IMR-90 (cell line): ENCODE data around the gene ANGPTL4. TPM values are rescaled to one million over a fixed set of nuclear protein-coding genes. Genes with fewer than 3 reads are reported as not detected.

ENCODE experiments used
- ATAC-seq: fragments of 200-7000 bp; cut with Tn5 transposase; 2 replicates; pipeline ENCODE4 v1.9.1; 2020; ENCODE audit warnings: low read depth, mild to moderate bottlenecking, moderate library complexity
- BruUV-seq: library from RNA; stranded (reverse); fragments of 400-500 nt; replicated peaks from 2 replicates; lab custom pipeline; 2021; lab: Mats Ljungman, UMichigan
- CTCF ChIA-PET: fragments of 300-600 bp; formaldehyde crosslinking; extraction: SDS; loops from one replicate; lab custom pipeline; 2021; ENCODE audit warnings: antibody characterized with exemption; lab: Yijun Ruan, JAX
- POLR2A ChIA-PET: fragments of 300-600 bp; sonication (Branson Sonifier 250); formaldehyde crosslinking; loops from one replicate; lab custom pipeline; 2022; ENCODE audit warnings: antibody characterized with exemption; ENCODE audit not compliant: unreplicated experiment; lab: Charles Lee
- DNase-seq: peaks from one replicate; pipeline ENCODE4 v3.0.0; 2013
- H2AFZ ChIP-seq: replicated peaks from 2 replicates; pipeline ENCODE3; 2013; ENCODE audit warnings: low read length, mild to moderate bottlenecking; ENCODE audit not compliant: poor library complexity
- H2AK5ac ChIP-seq: 2 replicates; pipeline ENCODE4 v1.6.1; 2013; ENCODE audit warnings: low read depth, low read length, inconsistent platforms
- H2AK9ac ChIP-seq: replicated peaks from 2 replicates; pipeline ENCODE3; 2013; ENCODE audit warnings: mild to moderate bottlenecking, low read depth, low read length, moderate library complexity; ENCODE audit not compliant: poor library complexity
- H2BK120ac ChIP-seq: 2 replicates; pipeline ENCODE4 v1.6.1; 2013; ENCODE audit warnings: low read depth, low read length, inconsistent platforms
- H2BK15ac ChIP-seq: 3 replicates; pipeline ENCODE4 v1.6.1; 2013; ENCODE audit warnings: low read depth, low read length, inconsistent platforms
- H2BK20ac ChIP-seq: 2 replicates; pipeline ENCODE4 v1.6.1; 2013; ENCODE audit warnings: low read depth, mild to moderate bottlenecking, inconsistent platforms, low read length, moderate library complexity
- H2BK5ac ChIP-seq: 2 replicates; pipeline ENCODE4 v1.6.1; 2013; ENCODE audit warnings: mild to moderate bottlenecking, low read depth, low read length, inconsistent platforms; ENCODE audit not compliant: poor library complexity, severe bottlenecking
- H3K14ac ChIP-seq: replicated peaks from 2 replicates; pipeline ENCODE4 v1.6.1; 2013; ENCODE audit warnings: low read depth, low read length, inconsistent platforms
- H3K18ac ChIP-seq: 2 replicates; pipeline ENCODE4 v1.6.1; 2013; ENCODE audit warnings: low read depth, low read length, control low read depth
- H3K23ac ChIP-seq: 2 replicates; pipeline ENCODE4 v1.6.1; 2013; ENCODE audit warnings: low read depth, low read length, inconsistent platforms
- H3K27ac ChIP-seq: 2 replicates; pipeline ENCODE4 v1.5.1; 2013; ENCODE audit warnings: mild to moderate bottlenecking, control low read depth, low read length; ENCODE audit not compliant: insufficient read depth
- H3K27me3 ChIP-seq: 2 replicates; pipeline ENCODE4 v1.6.1; 2013; ENCODE audit warnings: low read length; ENCODE audit not compliant: control insufficient read depth, insufficient read depth
- H3K36me3 ChIP-seq: 2 replicates; pipeline ENCODE4 v1.6.1; 2013; ENCODE audit warnings: low read length, mixed read lengths; ENCODE audit not compliant: control insufficient read depth, insufficient read depth
- H3K4ac ChIP-seq: 2 replicates; pipeline ENCODE4 v1.6.1; 2013; ENCODE audit warnings: low read depth, low read length, inconsistent platforms
- H3K4me1 ChIP-seq: 2 replicates; pipeline ENCODE4 v1.6.1; 2013; ENCODE audit warnings: low read length, mixed read lengths; ENCODE audit not compliant: control insufficient read depth, insufficient read depth
- H3K4me2 ChIP-seq: 2 replicates; pipeline ENCODE4 v1.6.1; 2013; ENCODE audit warnings: low read depth, mild to moderate bottlenecking, control low read depth, low read length, moderate library complexity
- H3K4me3 ChIP-seq: 2 replicates; pipeline ENCODE4 v1.5.1; 2013; ENCODE audit warnings: low read depth, mild to moderate bottlenecking, control low read depth, low read length, moderate library complexity; ENCODE audit not compliant: insufficient read depth
- H3K56ac ChIP-seq: 2 replicates; pipeline ENCODE4 v1.6.1; 2013; ENCODE audit warnings: low read length, inconsistent platforms; ENCODE audit not compliant: insufficient read depth; ENCODE audit errors: extremely low read depth
- H3K79me1 ChIP-seq, 2 experiments: 2 replicates each; pipeline ENCODE4 v1.6.1; 2013; ENCODE audit warnings: low read length in 2 of 2, inconsistent platforms in 1 of 2, low read depth in 1 of 2
- H3K9ac ChIP-seq: 2 replicates; pipeline ENCODE4 v1.6.1; 2013; ENCODE audit warnings: low read depth, low read length, control low read depth
- H3K9me1 ChIP-seq: 2 replicates; pipeline ENCODE4 v1.6.1; 2013; ENCODE audit warnings: low read length, inconsistent platforms; ENCODE audit not compliant: insufficient read depth
- H3K9me3 ChIP-seq: 2 replicates; pipeline ENCODE4 v1.6.1; 2013; ENCODE audit warnings: low read length; ENCODE audit not compliant: control insufficient read depth, insufficient read depth
- H4K20me1 ChIP-seq: 2 replicates; pipeline ENCODE4 v1.6.1; 2013; ENCODE audit warnings: low read length, inconsistent platforms; ENCODE audit not compliant: insufficient read depth
- H4K5ac ChIP-seq: 2 replicates; pipeline ENCODE4 v1.6.1; 2013; ENCODE audit warnings: mild to moderate bottlenecking, low read depth, low read length, control low read depth
- H4K8ac ChIP-seq, 2 experiments: 2 replicates each; pipeline ENCODE4 v1.6.1; 2013; ENCODE audit warnings: low read depth in 2 of 2, low read length in 2 of 2, control low read depth in 1 of 2, inconsistent platforms in 1 of 2
- H4K91ac ChIP-seq: 2 replicates; pipeline ENCODE4 v1.6.1; 2013; ENCODE audit warnings: low read depth, low read length, inconsistent platforms; ENCODE audit not compliant: insufficient read depth
- FOS ChIP-seq: fragments of 150-350 bp; IDR thresholded peaks from 2 replicates; pipeline ENCODE4 v1.6.1; 2016; ENCODE audit warnings: low read depth, low read length
- MAFK ChIP-seq: IDR thresholded peaks from 2 replicates; pipeline ENCODE4 v1.6.1; 2012; ENCODE audit warnings: low read depth, low read length, improper control_type of control experiment
- NFE2L2 ChIP-seq: fragments of 150-350 bp; IDR thresholded peaks from 2 replicates; pipeline ENCODE4 v1.6.1; 2016; ENCODE audit warnings: low read depth, mild to moderate bottlenecking, low read length
- WGBS, 2 experiments: methylation state at CpG; one replicate each; pipeline versions ENCODE4 v1.1.5 to v1.1.7; 2013; ENCODE audit warnings: missing lambda C conversion rate in 2 of 2; ENCODE audit not compliant: insufficient read length in 1 of 2; ENCODE audit errors: extremely low coverage in 2 of 2; 5-methylcytosine and 5-hydroxymethylcytosine counted together
- dilution Hi-C: fragments of 300-500 bp; cut with HindIII; formaldehyde crosslinking; loops from one replicate; pipeline ENCODE4 v1.14.3; 2018; ENCODE audit warnings: low sequenced_read_pairs; ENCODE audit not compliant: unreplicated experiment
- in situ Hi-C: fragments of 300-500 bp; cut with MboI; formaldehyde crosslinking; loops from 3 replicates; pipeline ENCODE4 v1.14.3; 2019; ENCODE audit warnings: low sequenced_read_pairs, inconsistent platforms, mixed read lengths
- intact Hi-C: fragments of 100-400 bp; cut with micrococcal nuclease; formaldehyde crosslinking; loops from 2 replicates; pipeline ENCODE4 v1.10.0; 2022
- polyA plus RNA-seq, 3 experiments: library from polyadenylated mRNA; depleted of rRNA; stranded (reverse); fragments of >200 nt; gene quantifications; 2 replicates each; pipeline ENCODE4 v1.2.3, GENCODE V29; 2012; ENCODE audit warnings: low replicate concordance in 1 of 3
- total RNA-seq: library from RNA; depleted of rRNA; stranded (reverse); fragments of >200 nt; gene quantifications from 2 replicates; pipeline ENCODE4 v1.2.3, GENCODE V29; 2012

The ANGPTL4 gene
- total and polyA plus RNA-seq, 2 of the 4 experiments (the other 2 are of a cell fraction), result 1.4 to 19.1 TPM

- CTCF ChIA-PET, result interaction anchor here (0.7 kb wide), 1 partner anchor 12 kb away, joined by 3 read pairs; no protein-coding TSS in a partner anchor
- dilution Hi-C loops (no loop called here), in situ Hi-C loops (loop anchor here (5.0 kb wide), 1 partner anchor 229 kb away; no protein-coding TSS in a partner anchor), intact Hi-C loops (no loop called here)
- no peaks in the 10 kb centered on the region for H3K9me1 ChIP-seq
- no peak within 1 kb of the TSS for H3K27ac ChIP-seq
- H3K56ac ChIP-seq, result no peak within 1 kb of the TSS
- H3K4me1 ChIP-seq, result peaks cover 4% of the 10 kb centered on the region; the same call in 1 of the 2 replicates
- H3K79me1 ChIP-seq, result no peaks in the 10 kb centered on the region
- H3K4me3 ChIP-seq, result peak within 1 kb of the TSS; percentile 44
- H3K9ac ChIP-seq, result no peak within 1 kb of the TSS
- POLR2A ChIA-PET, result no interaction called here
- no peak within 1 kb of the TSS; the same call in 1 of the 2 replicates for H2AK5ac ChIP-seq
- H4K8ac ChIP-seq, result peak within 1 kb of the TSS in 1 of 2 experiments; percentile 50; a peak in 1 of 4 replicates
- H4K20me1 ChIP-seq, result no peaks in the 10 kb centered on the region
- no peak within 1 kb of the TSS for H3K23ac ChIP-seq
- H2BK15ac ChIP-seq, result no peak within 1 kb of the TSS
- H2BK5ac ChIP-seq, result no peak within 1 kb of the TSS
- H3K18ac ChIP-seq, result no peak within 1 kb of the TSS
- no peak within 1 kb of the TSS for H2BK120ac ChIP-seq
- no peak within 1 kb of the TSS for H3K14ac ChIP-seq
- ATAC-seq (peak; percentile 100), DNase-seq (peak; percentile 90)
- H3K9me3 ChIP-seq, result no peaks in the 10 kb centered on the region
- WGBS, 2 experiments, result 6% methylated on average over 29 of the region's 65 CpGs; no CpG with 5 or more reads in 1 of the 2 experiments
- no peaks in the 10 kb centered on the region for H3K36me3 ChIP-seq
- no peak within 1 kb of the TSS for H4K5ac ChIP-seq
- H4K91ac ChIP-seq, result no peak within 1 kb of the TSS
- H2AFZ ChIP-seq, result peak within 1 kb of the TSS; percentile 90
- peak within 1 kb of the TSS; percentile 83 for H3K4me2 ChIP-seq
- no peak within 1 kb of the TSS for H3K4ac ChIP-seq
- no peak for TF ChIP-seq NFE2L2
- TF ChIP-seq FOS, result peak; percentile 28; the same call in 1 of the 2 replicates
- no peak for TF ChIP-seq MAFK
- peaks cover 12% of the 10 kb centered on the region; the same call in 1 of the 2 replicates for H3K27me3 ChIP-seq
- no peak within 1 kb of the TSS for H2AK9ac ChIP-seq
- no TSS peak for BruUV-seq
- no peak within 1 kb of the TSS for H2BK20ac ChIP-seq
Observed at GRCh38 chr19:8342684-8343482, 21.1 kb upstream of the ANGPTL4 start, which contains the start of gene KANK3. Gene KANK3, minus strand, starts transcription at chr19:8343262. Its CDS starts 5,434 bp downstream, at chr19:8337828.
